Suprapubic skin (tissue), 4 donors: ENCODE results near the gene TBL2. TPM values are rescaled to one million over a fixed set of nuclear protein-coding genes. Genes with fewer than 3 reads are reported as not detected.
"Not testable (repeated sequence)": the region's sequence is repeated elsewhere in the genome, so short reads cannot be mapped to it uniquely, and the experiment has no call there.

ENCODE experiments used
- DNase-seq, 2 donors: peaks; one replicate each; pipeline ENCODE4 v3.0.0-alpha.2; 2019; ENCODE audit warnings: low spot score in 2 of 2
- H3K27ac ChIP-seq: fragments of 200-600 bp; sonication (generic); one replicate; pipeline ENCODE4 v1.5.1; 2019
- H3K27me3 ChIP-seq: fragments of 200-600 bp; sonication (generic); one replicate; pipeline ENCODE4 v1.5.1; 2019
- H3K36me3 ChIP-seq: fragments of 200-600 bp; sonication (generic); one replicate; pipeline ENCODE4 v1.5.1; 2019
- H3K4me1 ChIP-seq: fragments of 200-600 bp; sonication (generic); one replicate; pipeline ENCODE4 v1.5.1; 2019
- H3K4me3 ChIP-seq: fragments of 200-600 bp; sonication (generic); one replicate; pipeline ENCODE4 v1.5.1; 2019; ENCODE audit warnings: mild to moderate bottlenecking
- H3K9me3 ChIP-seq: fragments of 200-600 bp; sonication (generic); one replicate; pipeline ENCODE4 v1.5.1; 2019
- CTCF ChIP-seq, 2 donors: fragments of 200-600 bp in 1 of 2; fragments of 450-650 bp in 1 of 2; sonication (generic) in 1 of 2; IDR thresholded peaks; one replicate each; pipeline ENCODE4 v1.5.1; 2016 to 2019; ENCODE audit warnings: antibody characterized with exemption in 2 of 2, mild to moderate bottlenecking in 1 of 2, moderate library complexity in 1 of 2
- EP300 ChIP-seq: sonication (generic); formaldehyde crosslinking; IDR thresholded peaks from one replicate; pipeline ENCODE4 v1.6.1; 2017; ENCODE audit warnings: antibody characterized with exemption
- POLR2A ChIP-seq, 2 donors: fragments of 450-650 bp; IDR thresholded peaks; one replicate each; pipeline ENCODE4 v1.6.1; 2017; ENCODE audit warnings: antibody characterized with exemption in 2 of 2, mild to moderate bottlenecking in 2 of 2, moderate library complexity in 2 of 2
- POLR2AphosphoS5 ChIP-seq, 3 donors: sonication (generic); formaldehyde crosslinking; IDR thresholded peaks; one replicate each; pipeline ENCODE4 v1.6.1; 2017; ENCODE audit warnings: antibody characterized with exemption in 3 of 3
- WGBS: methylation state at CpG from one replicate; pipeline ENCODE4 v1.1.5; 2018; 5-methylcytosine and 5-hydroxymethylcytosine counted together
- total RNA-seq, 4 donors: library from RNA; depleted of rRNA; stranded (reverse); fragments of >200 nt; gene quantifications; one replicate each; pipeline ENCODE4 v1.1.0, GENCODE V29; 2016

TBL2 gene
- total RNA-seq, 4 donors from 2014 or later, result 23.3 to 43.3 (median 40.8) TPM

GRCh38 chr7:73549176-73549575 lies 29.2 kb downstream of the TBL2 start:
- H3K36me3 ChIP-seq, result peaks cover 37% of the 10 kb centered on the region
- no peak for TF ChIP-seq POLR2A (IDR thresholded peaks at IDR 0.05)
- TF ChIP-seq CTCF (IDR thresholded peaks at IDR 0.05), result no peak
- TF ChIP-seq POLR2AphosphoS5 (IDR thresholded peaks at IDR 0.05), result no peak
- TF ChIP-seq EP300, result no peak
- no peaks in the 10 kb centered on the region for H3K4me1 ChIP-seq
- DNase-seq, result no peak
- H3K9me3 ChIP-seq, result no peaks in the 10 kb centered on the region
- no peak overlapping the region for H3K4me3 ChIP-seq
- no peaks in the 10 kb centered on the region for H3K27me3 ChIP-seq
- H3K27ac ChIP-seq, result no peak overlapping the region
- WGBS, result 89% methylated on average over 4 of the region's 4 CpGs

- Histone ChIP-seq H3K9me3 (no peaks in the 10 kb centered on the region), H3K27ac (no peak overlapping the region), H3K4me3 (no peak overlapping the region), H3K27me3 (no peaks in the 10 kb centered on the region), H3K36me3 (peaks cover 37% of the 10 kb centered on the region), H3K4me1 (no peaks in the 10 kb centered on the region)
- TF ChIP-seq EP300 (no peak), POLR2A (IDR thresholded peaks at IDR 0.05) (no peak), POLR2AphosphoS5 (IDR thresholded peaks at IDR 0.05) (no peak), CTCF (IDR thresholded peaks at IDR 0.05) (no peak)
- no peak for DNase-seq
- 73% methylated on average over 9 of the region's 9 CpGs for WGBS
Measured at GRCh38 chr7:73547841-73548240, 30.5 kb downstream of the TBL2 start.

GRCh38 chr7:73544678-73545077 lies 33.7 kb downstream of the TBL2 start:
- WGBS, result 100% methylated on average over 2 of the region's 2 CpGs
- peaks cover 45% of the 10 kb centered on the region for H3K36me3 ChIP-seq
- TF ChIP-seq CTCF (IDR thresholded peaks at IDR 0.05) (no peak), POLR2A (IDR thresholded peaks at IDR 0.05) (no peak), POLR2AphosphoS5 (IDR thresholded peaks at IDR 0.05) (no peak), EP300 (no peak)

GRCh38 chr7:73541722-73542121 lies 36.7 kb downstream of the TBL2 start:
- no peaks in the 10 kb centered on the region for H3K4me1 ChIP-seq
- no peak for DNase-seq
- no peaks in the 10 kb centered on the region for H3K9me3 ChIP-seq
- no peak overlapping the region for H3K27ac ChIP-seq
- TF ChIP-seq EP300 (no peak), POLR2AphosphoS5 (IDR thresholded peaks at IDR 0.05) (no peak), POLR2A (IDR thresholded peaks at IDR 0.05) (no peak), CTCF (IDR thresholded peaks at IDR 0.05) (no peak)
- peaks cover 69% of the 10 kb centered on the region for H3K36me3 ChIP-seq
- H3K27me3 ChIP-seq, result no peaks in the 10 kb centered on the region
- WGBS, result 87% methylated on average over 9 of the region's 10 CpGs
- no peak overlapping the region for H3K4me3 ChIP-seq

More at GRCh38 chr7:73544678-73545077, 33.7 kb downstream of the TBL2 start:
- Histone ChIP-seq H3K27ac (no peak overlapping the region), H3K4me3 (no peak overlapping the region), H3K4me1 (no peaks in the 10 kb centered on the region), H3K27me3 (no peaks in the 10 kb centered on the region), H3K9me3 (no peaks in the 10 kb centered on the region)
- no peak for DNase-seq

GRCh38 chr7:73539709-73540108 lies 38.7 kb downstream of the TBL2 start:
- Histone ChIP-seq H3K27me3 (no peaks in the 10 kb centered on the region), H3K27ac (no peak overlapping the region), H3K9me3 (no peaks in the 10 kb centered on the region), H3K36me3 (peaks cover 89% of the 10 kb centered on the region), H3K4me1 (no peaks in the 10 kb centered on the region), H3K4me3 (no peak overlapping the region)
- DNase-seq, result no peak
- 91% methylated on average over 13 of the region's 13 CpGs for WGBS
- TF ChIP-seq CTCF (IDR thresholded peaks at IDR 0.05) (no peak), POLR2AphosphoS5 (IDR thresholded peaks at IDR 0.05) (no peak), POLR2A (IDR thresholded peaks at IDR 0.05) (no peak), EP300 (no peak)

- H3K27ac ChIP-seq, H3K9me3 ChIP-seq, H3K4me1 ChIP-seq, H3K4me3 ChIP-seq, DNase-seq, H3K27me3 ChIP-seq: not testable (repeated sequence)
- H3K36me3 ChIP-seq, result peaks cover 89% of the 10 kb centered on the region
- 100% methylated on average over 2 of the region's 2 CpGs for whole genome bisulfite sequencing
Measured at GRCh38 chr7:73538510-73538909, 39.9 kb downstream of the TBL2 start.
